22Rv1 (cell line): ENCODE data around the gene MTAP.

Experiments
- CTCF ChIP-seq: fragments of 450-650 bp; IDR thresholded peaks from 2 replicates; pipeline ENCODE4 v1.5.1; 2017; ENCODE audit warnings: mild to moderate bottlenecking
- ZFX ChIP-seq: fragments of 450-650 bp; IDR thresholded peaks from 2 replicates; pipeline ENCODE4 v1.6.1; 2017; ENCODE audit warnings: antibody characterized with exemption, borderline replicate concordance

DNA sequence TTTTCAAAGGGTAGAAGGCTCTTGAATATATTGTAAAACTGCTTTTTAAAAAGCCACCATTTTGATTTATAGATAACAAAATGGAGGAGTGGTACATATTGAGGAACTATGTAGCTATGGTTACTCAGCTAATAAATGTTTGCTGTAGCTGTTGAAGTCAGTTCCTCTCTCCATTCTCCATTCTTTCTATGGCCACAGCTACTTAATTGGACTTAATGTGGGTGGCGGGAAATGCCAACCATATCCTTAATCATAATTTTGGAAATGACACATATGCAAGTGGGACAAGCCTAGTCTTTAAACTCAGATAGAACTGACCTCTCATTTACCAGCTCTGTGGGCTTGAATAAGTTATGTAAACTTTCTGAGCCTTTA lies 181.1 kb downstream of the MTAP start:
- TF ChIP-seq CTCF (no peak), ZFX (no peak)
